Gastrocnemius medialis (tissue), 4 donors: ENCODE measurements around the gene CCDC126.

Experiments used
- POLR2A ChIP-seq, 2 donors: fragments of 450-650 bp; IDR thresholded peaks; one replicate each; pipeline ENCODE4 v1.6.1; 2017; ENCODE audit warnings: antibody characterized with exemption in 2 of 2, mild to moderate bottlenecking in 2 of 2, moderate library complexity in 2 of 2
- TF ChIP-seq, protein P1 (sequence below), 5 experiments: fragments of 450-650 bp in 3 of 5; fragments of 200-600 bp in 2 of 5; sonication (generic) in 2 of 5; IDR thresholded peaks in 4 of 5; conservative IDR thresholded peaks in 1 of 5; 1 replicate in 4 of 5; 2 replicates in 1 of 5; pipeline ENCODE4 v1.5.1; 2016 to 2019; ENCODE audit warnings: antibody characterized with exemption in 5 of 5, mild to moderate bottlenecking in 3 of 5, moderate library complexity in 3 of 5

DNA sequence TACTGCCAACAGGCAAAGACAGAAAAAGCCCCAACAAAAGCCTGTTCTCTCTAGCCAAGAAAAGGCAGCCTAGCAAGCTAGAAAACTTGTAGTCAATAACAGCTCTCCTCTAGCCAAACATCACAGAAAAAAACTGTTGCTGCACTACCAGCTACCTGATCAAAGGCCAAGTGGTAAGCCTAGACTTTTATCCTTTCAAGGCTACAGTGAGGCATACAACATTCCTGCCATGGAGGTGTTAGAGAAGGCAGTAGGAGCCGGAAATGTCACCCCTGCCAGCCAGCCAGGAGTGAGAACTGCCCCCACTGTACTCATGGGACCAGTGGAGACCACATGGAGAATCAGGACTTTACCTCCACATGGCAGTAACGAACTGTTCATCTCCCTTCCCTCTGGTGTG is 31.2 kb downstream of the CCDC126 start:
- TF ChIP-seq, protein P1, sequence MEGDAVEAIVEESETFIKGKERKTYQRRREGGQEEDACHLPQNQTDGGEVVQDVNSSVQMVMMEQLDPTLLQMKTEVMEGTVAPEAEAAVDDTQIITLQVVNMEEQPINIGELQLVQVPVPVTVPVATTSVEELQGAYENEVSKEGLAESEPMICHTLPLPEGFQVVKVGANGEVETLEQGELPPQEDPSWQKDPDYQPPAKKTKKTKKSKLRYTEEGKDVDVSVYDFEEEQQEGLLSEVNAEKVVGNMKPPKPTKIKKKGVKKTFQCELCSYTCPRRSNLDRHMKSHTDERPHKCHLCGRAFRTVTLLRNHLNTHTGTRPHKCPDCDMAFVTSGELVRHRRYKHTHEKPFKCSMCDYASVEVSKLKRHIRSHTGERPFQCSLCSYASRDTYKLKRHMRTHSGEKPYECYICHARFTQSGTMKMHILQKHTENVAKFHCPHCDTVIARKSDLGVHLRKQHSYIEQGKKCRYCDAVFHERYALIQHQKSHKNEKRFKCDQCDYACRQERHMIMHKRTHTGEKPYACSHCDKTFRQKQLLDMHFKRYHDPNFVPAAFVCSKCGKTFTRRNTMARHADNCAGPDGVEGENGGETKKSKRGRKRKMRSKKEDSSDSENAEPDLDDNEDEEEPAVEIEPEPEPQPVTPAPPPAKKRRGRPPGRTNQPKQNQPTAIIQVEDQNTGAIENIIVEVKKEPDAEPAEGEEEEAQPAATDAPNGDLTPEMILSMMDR (IDR thresholded peaks at IDR 0.05 in 4 of 5, conservative IDR thresholded peaks at IDR 0.05 in 1 of 5), result no peak
- TF ChIP-seq POLR2A (IDR thresholded peaks at IDR 0.05), result no peak
